Melanocyte of skin (primary cell): Measurements from ENCODE around the gene BLACAT1. TPM values are rescaled to one million over a fixed set of nuclear protein-coding genes. Genes with fewer than 3 reads are reported as not detected.

Experiments used
- small RNA-seq, 2 donors: library from RNA; depleted of rRNA; stranded (forward); fragments of <200 nt; gene quantifications; one replicate each; pipeline ENCODE3, GENCODE V24; 2012
- total RNA-seq, 2 donors: library from RNA; depleted of rRNA; stranded (reverse); fragments of >200 nt; gene quantifications; 2 replicates each; pipeline ENCODE4 v1.2.3, GENCODE V29; 2012

The BLACAT1 gene
- under 1 TPM; under 0.01 TPM for total RNA-seq

DNA sequence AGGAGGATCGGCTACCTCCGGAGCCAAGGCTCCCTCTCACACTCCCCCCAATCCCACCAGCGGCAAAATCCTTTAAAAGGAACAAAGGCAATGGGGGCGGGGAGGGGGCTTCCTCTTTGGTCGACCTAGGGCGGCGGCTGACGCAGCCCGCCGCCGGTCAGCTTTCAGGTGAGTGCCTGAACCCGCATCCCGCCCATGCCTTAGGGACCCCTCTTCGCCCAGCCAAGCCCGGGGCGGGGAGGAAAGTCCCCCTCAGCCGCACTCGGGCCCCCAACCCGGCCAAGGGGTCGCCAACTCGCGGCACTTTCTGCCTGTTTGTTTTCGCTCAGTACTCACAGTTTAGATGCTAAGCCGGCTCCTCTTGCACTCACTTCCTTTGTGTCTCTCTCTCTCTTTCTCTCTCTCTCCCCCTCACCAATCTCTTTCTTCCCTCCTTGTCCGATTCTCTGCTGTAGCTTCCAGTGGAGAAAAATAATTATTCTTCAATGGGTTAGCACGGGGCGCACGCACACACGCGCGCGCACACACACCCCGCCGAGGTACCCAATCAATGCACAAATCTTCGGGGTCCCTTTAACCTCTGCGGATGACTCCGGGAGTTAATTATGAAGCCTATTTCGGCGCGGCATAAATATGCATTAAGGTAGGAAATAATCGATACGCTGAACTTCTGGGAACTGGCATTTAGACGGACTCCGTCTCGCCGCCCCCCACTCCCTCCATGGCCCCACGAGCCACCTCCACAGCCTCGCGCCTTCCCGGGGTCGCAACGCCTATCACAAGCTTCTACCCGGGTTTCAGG, at the start of gene BLACAT1:
Gene BLACAT1 (minus strand): TSS at position 465 of the 802 bp plus-strand sequence.

DNA sequence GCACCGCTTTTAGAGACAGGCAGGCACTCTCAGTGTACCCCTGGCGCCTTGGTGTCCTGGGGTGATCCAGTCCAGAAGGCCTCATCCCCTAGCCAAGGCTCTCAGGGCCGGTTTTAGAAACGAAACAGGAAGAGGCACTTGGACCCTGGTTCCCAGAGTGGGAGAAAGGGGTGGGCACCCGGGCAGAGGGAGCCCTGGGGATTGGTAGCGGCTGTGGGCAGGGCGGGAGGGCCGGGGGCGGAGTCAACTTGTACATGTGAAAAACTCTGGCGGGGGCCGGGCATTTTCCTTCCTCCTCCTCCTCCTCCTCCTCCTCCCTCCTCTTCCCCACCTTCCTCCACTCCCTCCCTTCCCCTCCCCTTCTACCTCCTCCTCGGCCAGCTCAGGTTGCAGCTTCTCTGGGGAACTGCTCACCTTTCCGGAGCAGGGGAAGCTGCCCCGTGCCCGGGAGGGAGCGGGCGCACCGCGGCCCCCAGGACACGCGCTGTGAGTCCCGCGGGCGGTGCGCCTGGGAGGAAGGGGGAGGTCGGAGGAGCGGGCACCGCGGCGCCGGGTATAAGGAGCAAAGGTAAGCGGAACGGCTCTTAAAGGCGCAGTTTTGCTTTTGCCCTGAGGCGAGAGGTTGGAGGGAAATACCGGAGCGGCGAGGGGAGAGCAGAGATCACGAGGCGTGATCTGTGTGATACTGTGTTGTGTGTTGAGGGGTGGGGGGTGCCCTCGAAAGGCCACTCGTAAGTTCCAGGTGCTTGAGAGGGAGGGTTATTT, 48.6 kb upstream of the BLACAT1 start, which contains the start of gene CDK18:
Gene CDK18 (plus strand): TSS at position 359 of the 765 bp plus-strand sequence. CDS start 18,499 bp downstream, outside the sequence.

DNA sequence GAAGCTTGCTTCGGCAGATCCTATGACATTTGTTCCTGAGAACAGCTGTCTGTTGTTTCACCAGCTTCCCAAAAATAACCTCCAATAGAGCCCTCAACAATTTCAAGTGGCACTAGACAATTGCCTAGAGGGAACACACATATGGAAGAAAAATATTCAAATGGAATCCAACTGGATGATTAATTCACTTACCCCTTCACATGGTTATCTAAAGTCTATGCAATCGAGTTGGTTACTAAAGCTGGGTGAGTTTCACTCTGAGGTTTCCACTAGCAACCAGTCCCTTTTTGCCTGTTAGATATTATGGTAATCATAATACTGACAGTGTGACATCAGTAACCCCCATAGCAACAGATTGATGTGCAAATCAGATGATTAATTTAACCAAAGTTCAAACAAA, 34.0 kb downstream of the BLACAT1 start, which contains the start of gene LEMD1:
Gene LEMD1 (minus strand): TSS at position 259 of the 400 bp plus-strand sequence. CDS start 1,520 bp downstream, outside the sequence.

Small RNA genes lying within 50 kb of the gene (small RNA-seq; reads per million reads assigned to genes)
- gene MIR135B, result 3.9 to 5.4 reads per million in 2 donors

Other genes with a start within 250 kb of the BLACAT1 start
- 10 to 100 TPM; 32.0 to 35.6 TPM for gene DSTYK, start 244.3 kb downstream of the BLACAT1 start, total RNA-seq
- gene TMCC2, start 228.1 kb downstream of the BLACAT1 start, total RNA-seq, result 1 to 10 TPM; 7.2 to 7.3 TPM
- gene NUAK2, start 134.3 kb downstream of the BLACAT1 start, total RNA-seq, result under 1 TPM; under 0.01 to 0.33 TPM
- gene KLHDC8A, start 99.1 kb downstream of the BLACAT1 start, total RNA-seq, result under 1 TPM in 1 of 2 donors, not detected in 1; under 0.01 TPM
- gene LEMD1, start 34.0 kb downstream of the BLACAT1 start, total RNA-seq, result under 1 TPM in 1 of 2 donors, not detected in 1; 0.33 TPM
- 1 to 10 TPM; 4.3 to 4.8 TPM for gene CDK18, start 48.6 kb upstream of the BLACAT1 start, total RNA-seq
- gene ELK4, start 176.0 kb upstream of the BLACAT1 start, total RNA-seq, result 10 to 100 TPM; 16.7 to 16.9 TPM
- 1 to 10 TPM; 1.7 to 5.7 TPM for gene SLC45A3, start 224.5 kb upstream of the BLACAT1 start, total RNA-seq